ENCODE results near the gene OR1F1. TPM values are rescaled to one million over a fixed set of nuclear protein-coding genes. Genes with fewer than 3 reads are reported as not detected.
"Not testable (repeated sequence)": the region's sequence is repeated elsewhere in the genome, so short reads cannot be mapped to it uniquely, and the experiment has no call there.

The OR1F1 gene
- polyA plus RNA-seq (ENCODE audit: insufficient read depth in 1 of 5, insufficient read length in 5 of 5, low replicate concordance in 1 of 5): not detected
- long read RNA-seq, donor 1: 0 reads
- long read RNA-seq, donor 2: 0 reads
- long read RNA-seq, donor 3: 0 reads
- long read RNA-seq, donor 4: 0 reads
- long read RNA-seq, donor 5: 0 reads
- long read RNA-seq, donor 6: 0 reads
- long read RNA-seq, donor 7: 0 reads
- long read RNA-seq, donor 8: 0 reads

- no peak for DNase-seq
These were observed at the start of gene OR1F1 for GRCh38 chr16:3187798-3188674. Gene OR1F1, plus strand, starts transcription at chr16:3188204.

GRCh38 chr16:3138342-3138741 lies 49.7 kb upstream of the OR1F1 start:
- DNase-seq: no peak

GRCh38 chr16:3138823-3139426 lies 49.1 kb upstream of the OR1F1 start:
- DNase-seq: no peak

- not testable (repeated sequence) for DNase-seq
These were observed 48.4 kb upstream of the OR1F1 start for GRCh38 chr16:3139561-3139960.

GRCh38 chr16:3140603-3141427 lies 47.2 kb upstream of the OR1F1 start:
- no peak for DNase-seq

GRCh38 chr16:3141781-3142311 lies 46.2 kb upstream of the OR1F1 start:
- DNase-seq: no peak

GRCh38 chr16:3142327-3142726 lies 45.7 kb upstream of the OR1F1 start:
- DNase-seq: no peak

- DNase-seq: no peak
These were observed 45.2 kb upstream of the OR1F1 start for GRCh38 chr16:3142770-3143169.

GRCh38 chr16:3143189-3143588 lies 44.8 kb upstream of the OR1F1 start:
- no peak for DNase-seq

- no peak for DNase-seq
These were observed 44.2 kb upstream of the OR1F1 start for GRCh38 chr16:3143598-3144320.

GRCh38 chr16:3144321-3144983 lies 43.6 kb upstream of the OR1F1 start:
- no peak for DNase-seq

GRCh38 chr16:3145151-3145550 lies 42.9 kb upstream of the OR1F1 start:
- DNase-seq: no peak

- no peak for DNase-seq
These were observed 42.3 kb upstream of the OR1F1 start for GRCh38 chr16:3145660-3146059.

- no peak for DNase-seq
These were observed 40.8 kb upstream of the OR1F1 start for GRCh38 chr16:3147046-3147756.

GRCh38 chr16:3147757-3148104 lies 40.3 kb upstream of the OR1F1 start:
- no peak for DNase-seq

GRCh38 chr16:3148256-3149192 lies 39.5 kb upstream of the OR1F1 start:
- no peak for DNase-seq

GRCh38 chr16:3149193-3149530 lies 38.8 kb upstream of the OR1F1 start:
- DNase-seq: no peak

- DNase-seq: peak; percentile 40 to 52
These were observed 38.2 kb upstream of the OR1F1 start for GRCh38 chr16:3149630-3150345.

All from right lung (tissue), 10 donors.